Hepatocyte (in vitro differentiated cells): ENCODE data around the gene NEU4.

Experiments used
- EZH2 ChIP-seq: fragments of 200-600 bp; sonication (generic); IDR thresholded peaks from 2 replicates; pipeline ENCODE4 v1.6.1; 2016; ENCODE audit warnings: antibody characterized with exemption, mild to moderate bottlenecking, borderline replicate concordance
- EZH2phosphoT487 ChIP-seq: fragments of 200-600 bp; sonication (generic); IDR thresholded peaks from one replicate; pipeline ENCODE4 v1.6.1; 2018; ENCODE audit warnings: antibody characterized with exemption, mild to moderate bottlenecking, low read depth, moderate library complexity; ENCODE audit not compliant: unreplicated experiment, severe bottlenecking
- TF ChIP-seq, protein P1 (sequence below): fragments of 200-600 bp; sonication (generic); IDR thresholded peaks from 2 replicates; pipeline ENCODE4 v1.5.1; 2016; ENCODE audit warnings: antibody characterized with exemption, mild to moderate bottlenecking; ENCODE audit not compliant: poor library complexity

DNA sequence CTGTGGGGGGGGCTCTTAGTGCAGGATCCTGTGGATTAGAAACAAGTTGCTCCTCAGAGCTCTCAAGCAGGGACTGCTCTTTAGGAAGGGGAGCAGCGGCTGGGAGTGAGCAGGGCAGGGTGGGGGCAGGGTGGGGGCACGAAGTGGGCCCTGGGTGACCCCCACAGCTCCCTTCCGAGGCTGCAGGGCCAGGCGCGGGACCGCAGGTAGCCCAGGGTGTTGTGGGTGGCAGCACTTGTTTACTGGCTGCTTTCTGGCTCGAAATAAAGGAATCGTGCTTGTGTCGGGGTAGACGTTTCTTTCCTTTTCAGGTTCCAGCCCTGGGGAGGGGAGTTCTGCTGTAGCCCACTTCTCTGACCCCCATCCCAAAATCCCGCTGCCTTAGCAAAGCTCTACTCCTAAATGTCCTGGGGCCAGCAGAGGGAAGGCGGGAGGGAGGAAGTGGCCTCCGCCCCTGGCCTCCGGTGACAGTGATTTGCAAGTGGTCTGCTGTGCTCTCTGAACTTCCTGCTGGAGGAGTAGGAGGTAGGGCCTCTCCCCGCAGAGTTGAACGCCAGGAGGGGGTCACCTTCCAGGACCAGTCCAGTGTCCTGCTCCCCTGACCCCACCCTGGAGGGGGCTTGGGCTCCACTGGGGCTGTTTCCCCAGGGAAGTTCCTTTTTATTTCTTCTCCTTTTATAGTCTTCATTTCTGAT lies 8.3 kb downstream of the NEU4 start:
- TF ChIP-seq, protein P1, sequence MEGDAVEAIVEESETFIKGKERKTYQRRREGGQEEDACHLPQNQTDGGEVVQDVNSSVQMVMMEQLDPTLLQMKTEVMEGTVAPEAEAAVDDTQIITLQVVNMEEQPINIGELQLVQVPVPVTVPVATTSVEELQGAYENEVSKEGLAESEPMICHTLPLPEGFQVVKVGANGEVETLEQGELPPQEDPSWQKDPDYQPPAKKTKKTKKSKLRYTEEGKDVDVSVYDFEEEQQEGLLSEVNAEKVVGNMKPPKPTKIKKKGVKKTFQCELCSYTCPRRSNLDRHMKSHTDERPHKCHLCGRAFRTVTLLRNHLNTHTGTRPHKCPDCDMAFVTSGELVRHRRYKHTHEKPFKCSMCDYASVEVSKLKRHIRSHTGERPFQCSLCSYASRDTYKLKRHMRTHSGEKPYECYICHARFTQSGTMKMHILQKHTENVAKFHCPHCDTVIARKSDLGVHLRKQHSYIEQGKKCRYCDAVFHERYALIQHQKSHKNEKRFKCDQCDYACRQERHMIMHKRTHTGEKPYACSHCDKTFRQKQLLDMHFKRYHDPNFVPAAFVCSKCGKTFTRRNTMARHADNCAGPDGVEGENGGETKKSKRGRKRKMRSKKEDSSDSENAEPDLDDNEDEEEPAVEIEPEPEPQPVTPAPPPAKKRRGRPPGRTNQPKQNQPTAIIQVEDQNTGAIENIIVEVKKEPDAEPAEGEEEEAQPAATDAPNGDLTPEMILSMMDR = no peak
- TF ChIP-seq EZH2phosphoT487 = no peak
- no peak for TF ChIP-seq EZH2
